Caco-2 (cell line): ENCODE results near the gene OR11G2. TPM values are rescaled to one million over a fixed set of nuclear protein-coding genes. Genes with fewer than 3 reads are reported as not detected.
"Not testable (repeated sequence)": the region's sequence is repeated elsewhere in the genome, so short reads cannot be mapped to it uniquely, and the experiment has no call there.

Experiments used
- BruUV-seq: library from RNA; stranded (reverse); fragments of 400-500 nt; replicated peaks from 2 replicates; lab custom pipeline; 2021; lab: Mats Ljungman, UMichigan
- CTCF ChIA-PET: fragments of 300-600 bp; sonication (Branson Sonifier 250); formaldehyde crosslinking; loops from one replicate; lab custom pipeline; 2022; ENCODE audit warnings: antibody characterized with exemption; lab: Charles Lee
- POLR2A ChIA-PET: fragments of 300-600 bp; sonication (Branson Sonifier 250); formaldehyde crosslinking; loops from one replicate; lab custom pipeline; 2022; ENCODE audit warnings: antibody characterized with exemption; lab: Charles Lee
- DNase-seq, 2 experiments: peaks; one replicate each; pipeline versions ENCODE4 v3.0.0 to v3.0.0-alpha.2; 2020 to 2022
- H3K27me3 ChIP-seq: replicated peaks from 2 replicates; pipeline ENCODE4 v1.6.0; 2011; ENCODE audit warnings: low read length; ENCODE audit not compliant: control insufficient read depth, insufficient read depth
- H3K36me3 ChIP-seq: 2 replicates; pipeline ENCODE4 v1.5.1; 2011; ENCODE audit warnings: low read length; ENCODE audit not compliant: control insufficient read depth, insufficient read depth
- H3K4me1 ChIP-seq: fragments of 250-450 bp; sonication (Bioruptor Pico); 2 replicates; pipeline ENCODE4 v1.5.1; 2020; ENCODE audit warnings: mild to moderate bottlenecking
- H3K4me3 ChIP-seq: 2 replicates; pipeline ENCODE4 v1.5.1; 2011; ENCODE audit warnings: low read depth, mild to moderate bottlenecking, control low read depth, low read length
- H3K9me3 ChIP-seq: fragments of 250-450 bp; sonication (Bioruptor Pico); 2 replicates; pipeline ENCODE4 v1.5.1; 2020; ENCODE audit warnings: mild to moderate bottlenecking, moderate library complexity
- H3K27ac Mint-ChIP-seq: one replicate; pipeline ENCODE4 v1.8.0; 2022; ENCODE audit warnings: mixed read lengths; ENCODE audit not compliant: unreplicated experiment
- H3K27me3 Mint-ChIP-seq: one replicate; pipeline ENCODE4 v1.8.0; 2022; ENCODE audit warnings: mixed read lengths; ENCODE audit not compliant: insufficient read depth, unreplicated experiment
- H3K36me3 Mint-ChIP-seq: one replicate; pipeline ENCODE4 v1.8.0; 2022; ENCODE audit warnings: mild to moderate bottlenecking, mixed read lengths; ENCODE audit not compliant: insufficient read depth, unreplicated experiment
- H3K4me1 Mint-ChIP-seq: one replicate; pipeline ENCODE4 v1.8.0; 2022; ENCODE audit warnings: low read depth, mixed read lengths; ENCODE audit not compliant: unreplicated experiment
- H3K4me3 Mint-ChIP-seq: one replicate; pipeline ENCODE4 v1.8.0; 2022; ENCODE audit warnings: mild to moderate bottlenecking, moderate library complexity, mixed read lengths; ENCODE audit not compliant: unreplicated experiment
- H3K9me3 Mint-ChIP-seq: one replicate; pipeline ENCODE4 v1.8.0; 2022; ENCODE audit warnings: mixed read lengths; ENCODE audit not compliant: unreplicated experiment
- CTCF ChIP-seq, 2 experiments: fragments of 200-600 bp in 1 of 2; IDR thresholded peaks; 1 replicate in 1 of 2; 2 replicates in 1 of 2; pipeline versions ENCODE4 v1.5.1 to v1.8.0; 2011 to 2022; ENCODE audit warnings: antibody characterized with exemption in 1 of 2, control low read depth in 1 of 2, inconsistent platforms in 1 of 2, low read depth in 1 of 2, low read length in 1 of 2, mild to moderate bottlenecking in 1 of 2, moderate library complexity in 1 of 2; ENCODE audit not compliant: insufficient read depth in 1 of 2, severe bottlenecking in 1 of 2, unreplicated experiment in 1 of 2
- intact Hi-C: fragments of 100-400 bp; cut with micrococcal nuclease; formaldehyde crosslinking; loops from one replicate; pipeline ENCODE4 v1.10.0; 2022; ENCODE audit not compliant: unreplicated experiment
- total RNA-seq: library from RNA; stranded (reverse); gene quantifications from 2 replicates; pipeline ENCODE4 v1.2.3, GENCODE V29; 2022

Gene OR11G2
- total RNA-seq, 1 experiment from 2014 or later = not detected

GRCh38 chr14:20223410-20223809 is 32.7 kb downstream of the OR11G2 start, which contains the start of gene OR11H6:
Gene OR11H6, plus strand, starts transcription at chr14:20223710. Its CDS starts 0 bp downstream, at chr14:20223710.
- no peaks in the 10 kb centered on the region for H3K27me3 ChIP-seq
- Mint-ChIP-seq H3K4me1 (no peaks in the 10 kb centered on the region), H3K9me3 (no peaks in the 10 kb centered on the region), H3K27ac (no peak within 1 kb of the TSS), H3K4me3 (no peak within 1 kb of the TSS), H3K27me3 (peaks cover 3% of the 10 kb centered on the region), H3K36me3 (no peaks in the 10 kb centered on the region)
- no peaks in the 10 kb centered on the region for H3K36me3 ChIP-seq
- ChIA-PET POLR2A (no interaction called here), CTCF (no interaction called here)
- no peaks in the 10 kb centered on the region for H3K4me1 ChIP-seq
- H3K4me3 ChIP-seq = no peak within 1 kb of the TSS
- intact Hi-C loops = no loop called here
- no peak for TF ChIP-seq CTCF (IDR thresholded peaks at IDR 0.05; ENCODE audit: insufficient read depth in 1 of 2, low read depth in 1 of 2, low read length in 1 of 2, severe bottlenecking in 1 of 2, unreplicated experiment in 1 of 2)
- BruUV-seq = no TSS peak
- DNase-seq = no peak
- no peaks in the 10 kb centered on the region for H3K9me3 ChIP-seq

- Mint-ChIP-seq H3K9me3 (no peaks in the 10 kb centered on the region), H3K4me1 (no peaks in the 10 kb centered on the region), H3K4me3 (no peak within 1 kb of the TSS), H3K27me3 (peaks cover 8% of the 10 kb centered on the region), H3K36me3 (no peaks in the 10 kb centered on the region), H3K27ac (no peak within 1 kb of the TSS)
- no peak for DNase-seq
- CTCF ChIA-PET = no interaction called here
- BruUV-seq = no TSS peak
- no peaks in the 10 kb centered on the region for H3K4me1 ChIP-seq
- no peak within 1 kb of the TSS for H3K4me3 ChIP-seq
- H3K9me3 ChIP-seq = no peaks in the 10 kb centered on the region
- H3K36me3 ChIP-seq = no peaks in the 10 kb centered on the region
- POLR2A ChIA-PET = no interaction called here
- no peaks in the 10 kb centered on the region for H3K27me3 ChIP-seq
- TF ChIP-seq CTCF (IDR thresholded peaks at IDR 0.05; ENCODE audit: insufficient read depth in 1 of 2, low read depth in 1 of 2, low read length in 1 of 2, severe bottlenecking in 1 of 2, unreplicated experiment in 1 of 2) = no peak
- intact Hi-C loops = no loop called here
Observed at GRCh38 chr14:20228681-20229080, 38.0 kb downstream of the OR11G2 start, which contains the start of gene OR11H7. Gene OR11H7, plus strand, starts transcription at chr14:20228981.

GRCh38 chr14:20235415-20235814 is 44.7 kb downstream of the OR11G2 start:
- intact Hi-C loops, BruUV-seq, H3K4me3 Mint-ChIP-seq, DNase-seq, CTCF ChIA-PET, POLR2A ChIA-PET, H3K27me3 ChIP-seq, H3K36me3 Mint-ChIP-seq, H3K36me3 ChIP-seq, H3K4me1 ChIP-seq, H3K27ac Mint-ChIP-seq, H3K27me3 Mint-ChIP-seq, H3K9me3 Mint-ChIP-seq, H3K4me3 ChIP-seq, H3K4me1 Mint-ChIP-seq, H3K9me3 ChIP-seq: not testable (repeated sequence)
